Glutamatergic neuron (in vitro differentiated cells): Measurements from ENCODE around the gene GIPC2. TPM values are rescaled to one million over a fixed set of nuclear protein-coding genes. Genes with fewer than 3 reads are reported as not detected.

Experiments used
- DNase-seq: peaks from one replicate; pipeline ENCODE4 v3.0.0; 2022
- H3K27ac Mint-ChIP-seq: one replicate; pipeline ENCODE4 v1.8.0; 2020; ENCODE audit warnings: mild to moderate bottlenecking, mixed read lengths, inconsistent platforms; ENCODE audit not compliant: unreplicated experiment
- H3K27me3 Mint-ChIP-seq: one replicate; pipeline ENCODE4 v1.8.0; 2020; ENCODE audit warnings: mild to moderate bottlenecking, moderate library complexity, mixed read lengths, inconsistent platforms; ENCODE audit not compliant: unreplicated experiment
- H3K36me3 Mint-ChIP-seq: one replicate; pipeline ENCODE4 v1.8.0; 2020; ENCODE audit warnings: mild to moderate bottlenecking, mixed read lengths, inconsistent platforms; ENCODE audit not compliant: unreplicated experiment
- H3K4me1 Mint-ChIP-seq: one replicate; pipeline ENCODE4 v1.8.0; 2020; ENCODE audit warnings: mild to moderate bottlenecking, low read depth, mixed read lengths, inconsistent platforms; ENCODE audit not compliant: unreplicated experiment
- H3K4me3 Mint-ChIP-seq: one replicate; pipeline ENCODE4 v1.8.0; 2020; ENCODE audit warnings: mild to moderate bottlenecking, mixed read lengths, inconsistent platforms; ENCODE audit not compliant: unreplicated experiment
- H3K9me3 Mint-ChIP-seq: one replicate; pipeline ENCODE4 v1.8.0; 2020; ENCODE audit warnings: mild to moderate bottlenecking, moderate library complexity, mixed read lengths, inconsistent platforms; ENCODE audit not compliant: unreplicated experiment
- CTCF ChIP-seq: fragments of 200-600 bp; sonication (generic); IDR thresholded peaks from one replicate; pipeline ENCODE4 v1.5.0; 2021; ENCODE audit not compliant: partially characterized antibody, unreplicated experiment
- total RNA-seq: library from RNA; stranded (reverse); fragmentation: NEBNext Ultra II Directional; extraction: Animal tissue kit (Norgen Biotek cat#: 25700); gene quantifications from one replicate; pipeline ENCODE4 v1.2.1, GENCODE V29; 2021; ENCODE audit not compliant: unreplicated experiment

GIPC2 gene
- total RNA-seq, 1 donor from 2014 or later, result not detected

- H3K9me3 Mint-ChIP-seq, result no peaks in the 10 kb centered on the region
- no peak overlapping the region for H3K4me3 Mint-ChIP-seq
- H3K27ac Mint-ChIP-seq, result no peak overlapping the region
- H3K4me1 Mint-ChIP-seq, result no peaks in the 10 kb centered on the region
- no peak for DNase-seq
- H3K36me3 Mint-ChIP-seq, result no peaks in the 10 kb centered on the region
- TF ChIP-seq CTCF, result no peak
- H3K27me3 Mint-ChIP-seq, result no peaks in the 10 kb centered on the region
Observed at GRCh38 chr1:78122389-78122788, 76.6 kb downstream of the GIPC2 start.

GRCh38 chr1:78126506-78126905 is 80.7 kb downstream of the GIPC2 start:
- DNase-seq, result no peak
- H3K27ac Mint-ChIP-seq, result no peak overlapping the region
- H3K4me3 Mint-ChIP-seq, result no peak overlapping the region
- H3K4me1 Mint-ChIP-seq, result no peaks in the 10 kb centered on the region
- H3K27me3 Mint-ChIP-seq, result no peaks in the 10 kb centered on the region
- no peaks in the 10 kb centered on the region for H3K9me3 Mint-ChIP-seq
- no peaks in the 10 kb centered on the region for H3K36me3 Mint-ChIP-seq
- TF ChIP-seq CTCF, result no peak

GRCh38 chr1:78132174-78132947 is 86.6 kb downstream of the GIPC2 start:
- Mint-ChIP-seq H3K36me3 (no peaks in the 10 kb centered on the region), H3K9me3 (no peaks in the 10 kb centered on the region), H3K4me3 (no peak overlapping the region), H3K4me1 (no peaks in the 10 kb centered on the region), H3K27ac (no peak overlapping the region), H3K27me3 (no peaks in the 10 kb centered on the region)
- TF ChIP-seq CTCF, result no peak
- no peak for DNase-seq

- Mint-ChIP-seq H3K4me1 (no peaks in the 10 kb centered on the region), H3K27me3 (no peaks in the 10 kb centered on the region), H3K36me3 (no peaks in the 10 kb centered on the region), H3K4me3 (no peak overlapping the region), H3K9me3 (no peaks in the 10 kb centered on the region), H3K27ac (no peak overlapping the region)
- no peak for DNase-seq
- no peak for TF ChIP-seq CTCF
Observed at GRCh38 chr1:78132948-78133322, 87.2 kb downstream of the GIPC2 start.

- Mint-ChIP-seq H3K4me3 (no peak overlapping the region), H3K27ac (no peak overlapping the region), H3K27me3 (no peaks in the 10 kb centered on the region), H3K36me3 (no peaks in the 10 kb centered on the region), H3K9me3 (no peaks in the 10 kb centered on the region), H3K4me1 (no peaks in the 10 kb centered on the region)
- TF ChIP-seq CTCF, result no peak
- no peak for DNase-seq
Observed at GRCh38 chr1:78136680-78137079, 90.9 kb downstream of the GIPC2 start.
